ENCODE data around the gene DAGLA.

Gene DAGLA

GRCh38 chr11:61777234-61778090 is 97.3 kb downstream of the DAGLA start:
- H3K27ac ChIP-seq = no peak overlapping the region
- no peak for TF ChIP-seq CTCF (conservative IDR thresholded peaks at IDR 0.05)

DNA sequence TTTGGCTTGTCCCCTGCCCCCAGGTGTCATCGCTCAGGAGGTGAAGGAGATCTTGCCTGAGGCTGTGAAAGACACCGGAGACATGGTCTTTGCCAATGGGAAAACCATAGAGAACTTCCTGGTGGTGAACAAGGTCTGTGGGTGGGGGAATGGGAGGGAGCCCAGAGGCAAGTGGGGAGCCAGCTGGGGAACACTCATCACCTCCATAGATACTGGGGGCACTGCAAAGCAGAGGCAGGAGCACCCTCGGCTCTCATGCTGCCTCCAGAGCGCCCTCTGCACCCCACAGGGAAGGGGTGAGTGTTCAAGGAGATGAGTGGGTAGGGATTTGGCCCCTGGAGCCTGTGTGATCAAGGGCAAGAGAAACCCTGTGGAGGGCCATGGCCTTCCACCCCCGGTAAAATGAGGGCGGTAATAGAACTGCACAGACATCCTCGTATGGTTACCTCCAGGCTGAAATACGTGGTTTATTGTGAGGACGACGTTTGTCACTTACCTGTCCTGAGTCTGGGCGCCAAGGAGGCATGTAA is 98.2 kb downstream of the DAGLA start:
- TF ChIP-seq CTCF (conservative IDR thresholded peaks at IDR 0.05) = no peak
- H3K27ac ChIP-seq = no peak overlapping the region

GRCh38 chr11:61778920-61779650 is 98.9 kb downstream of the DAGLA start:
- H3K27ac ChIP-seq = no peak overlapping the region
- no peak for TF ChIP-seq CTCF (conservative IDR thresholded peaks at IDR 0.05)

GRCh38 chr11:61779666-61780525 is 99.7 kb downstream of the DAGLA start:
- no peak overlapping the region for H3K27ac ChIP-seq
- TF ChIP-seq CTCF (conservative IDR thresholded peaks at IDR 0.05) = no peak

DNA sequence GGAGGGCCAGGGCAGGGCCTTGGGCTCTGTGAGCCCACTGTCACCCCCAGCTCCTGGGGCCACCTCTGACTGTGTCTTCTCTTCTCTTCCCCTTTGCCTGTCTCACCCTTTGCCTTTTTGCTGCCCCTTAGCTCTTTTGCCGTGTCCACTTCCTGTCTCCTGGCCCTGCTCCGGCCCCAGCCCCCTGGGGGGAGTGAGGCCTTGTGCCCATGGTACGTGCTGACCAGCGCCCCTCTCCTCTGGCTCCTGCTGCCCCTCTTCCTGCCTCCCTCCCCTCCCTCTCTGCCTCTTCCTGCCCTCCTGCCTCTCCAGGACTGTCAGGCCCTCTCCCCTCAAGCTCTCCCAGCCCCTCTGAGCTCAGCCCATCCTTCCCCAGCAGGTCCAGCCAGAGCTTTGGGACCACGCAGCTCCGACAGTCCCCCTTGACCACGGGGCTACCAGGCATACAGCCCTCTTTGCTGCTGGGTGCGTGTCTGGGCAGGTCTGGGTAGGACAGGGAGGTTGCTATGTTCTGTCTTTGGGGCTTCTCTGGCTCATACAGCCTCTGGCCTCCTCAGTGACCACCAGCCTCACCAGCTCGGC is 100.5 kb downstream of the DAGLA start:
- no peak overlapping the region for H3K27ac ChIP-seq
- TF ChIP-seq CTCF (conservative IDR thresholded peaks at IDR 0.05) = no peak

- TF ChIP-seq CTCF (conservative IDR thresholded peaks at IDR 0.05) = no peak
- no peak overlapping the region for H3K27ac ChIP-seq
These were observed 101.4 kb downstream of the DAGLA start for GRCh38 chr11:61781585-61781984.
